HG02870 (cell line): Measurements from ENCODE around the gene PLCH2.

ENCODE experiments used
- ATAC-seq: cut with Tn5 transposase; IDR thresholded peaks from one replicate; pipeline ENCODE4 v1.9.1; 2021; ENCODE audit warnings: mild to moderate bottlenecking, moderate library complexity; ENCODE audit not compliant: unreplicated experiment

Gene PLCH2

DNA sequence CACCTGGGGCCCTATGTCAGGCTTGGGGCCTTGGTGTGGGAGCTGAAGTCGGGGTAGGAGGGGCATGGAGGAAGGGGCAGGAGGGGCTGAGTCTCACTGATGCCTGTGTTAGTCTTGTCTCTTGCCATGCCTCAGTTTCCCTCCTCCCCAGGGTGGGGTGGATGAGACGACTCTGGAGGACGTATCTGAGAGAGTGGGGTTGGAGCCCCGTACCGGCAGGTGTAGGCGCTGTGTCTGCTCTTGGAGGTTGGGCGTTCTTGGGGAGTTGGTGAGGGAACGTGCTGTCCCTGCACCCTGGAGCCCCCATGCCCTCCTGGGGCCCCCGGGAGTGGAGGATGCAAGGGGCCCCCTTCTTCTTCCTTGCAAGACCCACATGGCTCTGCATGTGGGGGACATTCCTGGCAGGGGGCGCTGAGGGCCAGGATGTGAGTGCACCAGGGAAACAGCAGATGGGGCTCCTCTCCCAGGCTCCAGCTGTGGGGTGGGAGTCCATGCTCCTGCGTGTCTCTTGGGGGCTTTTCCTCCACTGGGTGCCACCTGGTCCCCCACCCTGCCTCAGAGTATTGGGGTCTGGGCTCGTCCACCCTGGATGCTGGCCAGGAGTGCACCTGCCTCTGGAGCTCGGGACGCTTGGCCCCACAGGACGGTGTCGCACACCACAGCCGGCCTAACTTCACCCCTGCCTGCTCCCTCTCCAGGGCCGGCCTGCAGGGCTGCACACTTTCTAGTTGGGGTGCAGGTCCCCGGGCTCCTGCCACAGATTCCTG, 78.7 kb downstream of the PLCH2 start:
- no peak for ATAC-seq
